ENCODE results near the gene HNF4A. TPM values are rescaled to one million over a fixed set of nuclear protein-coding genes. Genes with fewer than 3 reads are reported as not detected.

HNF4A gene
- total RNA-seq, 1 donor from 2014 or later: 0.09 TPM

- no peaks in the 10 kb centered on the region for H3K27me3 Mint-ChIP-seq (ENCODE audit: low read depth)
- no peak for TF ChIP-seq CTCF (IDR thresholded peaks at IDR 0.05; ENCODE audit: unreplicated experiment)
- H3K27ac Mint-ChIP-seq: peak overlapping the region; percentile 16
- H3K36me3 Mint-ChIP-seq: no peaks in the 10 kb centered on the region
- H3K4me3 Mint-ChIP-seq: no peak overlapping the region
- no peaks in the 10 kb centered on the region for H3K9me3 Mint-ChIP-seq
- H3K4me1 Mint-ChIP-seq: peaks cover 9% of the 10 kb centered on the region
- DNase-seq (ENCODE audit: low spot score in 2 of 2, unreplicated experiment in 2 of 2): no peak
These were observed 6.2 kb upstream of the HNF4A start for GRCh38 chr20:44349349-44349748.

- H3K4me3 Mint-ChIP-seq: no peak overlapping the region
- H3K27ac Mint-ChIP-seq: no peak overlapping the region
- H3K4me1 Mint-ChIP-seq: peaks cover 9% of the 10 kb centered on the region
- no peaks in the 10 kb centered on the region for H3K27me3 Mint-ChIP-seq (ENCODE audit: low read depth)
- TF ChIP-seq CTCF (IDR thresholded peaks at IDR 0.05; ENCODE audit: unreplicated experiment): no peak
- no peaks in the 10 kb centered on the region for H3K36me3 Mint-ChIP-seq
- no peak for DNase-seq (ENCODE audit: low spot score in 2 of 2, unreplicated experiment in 2 of 2)
- H3K9me3 Mint-ChIP-seq: no peaks in the 10 kb centered on the region
These were observed 4.9 kb upstream of the HNF4A start for GRCh38 chr20:44350567-44350966.

- Mint-ChIP-seq H3K36me3 (no peaks in the 10 kb centered on the region), H3K9me3 (no peaks in the 10 kb centered on the region), H3K27me3 (ENCODE audit: low read depth) (peaks cover 6% of the 10 kb centered on the region), H3K4me1 (peaks cover 9% of the 10 kb centered on the region), H3K4me3 (no peak overlapping the region), H3K27ac (no peak overlapping the region)
- no peak for DNase-seq (ENCODE audit: low spot score in 2 of 2, unreplicated experiment in 2 of 2)
- no peak for TF ChIP-seq CTCF (IDR thresholded peaks at IDR 0.05; ENCODE audit: unreplicated experiment)
These were observed 461 bp upstream of the HNF4A start for GRCh38 chr20:44354979-44355497.

- Mint-ChIP-seq H3K36me3 (no peaks in the 10 kb centered on the region), H3K9me3 (no peaks in the 10 kb centered on the region), H3K27me3 (ENCODE audit: low read depth) (peaks cover 6% of the 10 kb centered on the region), H3K4me1 (peaks cover 9% of the 10 kb centered on the region), H3K4me3 (no peak overlapping the region), H3K27ac (no peak overlapping the region)
- TF ChIP-seq CTCF (IDR thresholded peaks at IDR 0.05; ENCODE audit: unreplicated experiment): no peak
- DNase-seq (ENCODE audit: low spot score in 2 of 2, unreplicated experiment in 2 of 2): no peak
These were observed 839 bp downstream of the HNF4A start for GRCh38 chr20:44356353-44356723.

GRCh38 chr20:44357020-44357419 lies 1.5 kb downstream of the HNF4A start:
- no peak for DNase-seq (ENCODE audit: low spot score in 2 of 2, unreplicated experiment in 2 of 2)
- Mint-ChIP-seq H3K9me3 (no peaks in the 10 kb centered on the region), H3K36me3 (no peaks in the 10 kb centered on the region), H3K27ac (no peak overlapping the region), H3K27me3 (ENCODE audit: low read depth) (peaks cover 6% of the 10 kb centered on the region), H3K4me1 (peaks cover 5% of the 10 kb centered on the region), H3K4me3 (no peak overlapping the region)
- no peak for TF ChIP-seq CTCF (IDR thresholded peaks at IDR 0.05; ENCODE audit: unreplicated experiment)

- no peak for DNase-seq (ENCODE audit: low spot score in 2 of 2, unreplicated experiment in 2 of 2)
- Mint-ChIP-seq H3K9me3 (no peaks in the 10 kb centered on the region), H3K4me3 (no peak overlapping the region), H3K36me3 (no peaks in the 10 kb centered on the region), H3K27me3 (ENCODE audit: low read depth) (peaks cover 6% of the 10 kb centered on the region), H3K4me1 (no peaks in the 10 kb centered on the region), H3K27ac (no peak overlapping the region)
- no peak for TF ChIP-seq CTCF (IDR thresholded peaks at IDR 0.05; ENCODE audit: unreplicated experiment)
These were observed 2.1 kb downstream of the HNF4A start for GRCh38 chr20:44357555-44358125.

Data from mesothelial cell of epicardium (in vitro differentiated cells).